MM.1S (cell line): ENCODE results near the gene HYAL4.
"Not testable (repeated sequence)": the region's sequence is repeated elsewhere in the genome, so short reads cannot be mapped to it uniquely, and the experiment has no call there.

ENCODE experiments used
- CTCF ChIP-seq: fragments of 300-600 bp; sonication (generic); IDR thresholded peaks from 2 replicates; pipeline ENCODE4 v1.5.1; 2016; ENCODE audit warnings: antibody characterized with exemption, low read length, mixed read lengths
- EZH2 ChIP-seq: fragments of 300-600 bp; sonication (generic); optimal IDR thresholded peaks from 2 replicates; pipeline ENCODE3; 2017; ENCODE audit warnings: low read depth, mild to moderate bottlenecking, antibody characterized with exemption, low read length, mixed read lengths
- EZH2phosphoT487 ChIP-seq: fragments of 300-600 bp; sonication (generic); IDR thresholded peaks from 2 replicates; pipeline ENCODE4 v1.6.1; 2018; ENCODE audit warnings: antibody characterized with exemption, low read length

GRCh38 chr7:123819795-123820194, 25.2 kb upstream of the HYAL4 start:
- TF ChIP-seq EZH2, CTCF, EZH2phosphoT487: not testable (repeated sequence)
